Measurements from ENCODE around the gene HHATL.

The HHATL gene

DNA sequence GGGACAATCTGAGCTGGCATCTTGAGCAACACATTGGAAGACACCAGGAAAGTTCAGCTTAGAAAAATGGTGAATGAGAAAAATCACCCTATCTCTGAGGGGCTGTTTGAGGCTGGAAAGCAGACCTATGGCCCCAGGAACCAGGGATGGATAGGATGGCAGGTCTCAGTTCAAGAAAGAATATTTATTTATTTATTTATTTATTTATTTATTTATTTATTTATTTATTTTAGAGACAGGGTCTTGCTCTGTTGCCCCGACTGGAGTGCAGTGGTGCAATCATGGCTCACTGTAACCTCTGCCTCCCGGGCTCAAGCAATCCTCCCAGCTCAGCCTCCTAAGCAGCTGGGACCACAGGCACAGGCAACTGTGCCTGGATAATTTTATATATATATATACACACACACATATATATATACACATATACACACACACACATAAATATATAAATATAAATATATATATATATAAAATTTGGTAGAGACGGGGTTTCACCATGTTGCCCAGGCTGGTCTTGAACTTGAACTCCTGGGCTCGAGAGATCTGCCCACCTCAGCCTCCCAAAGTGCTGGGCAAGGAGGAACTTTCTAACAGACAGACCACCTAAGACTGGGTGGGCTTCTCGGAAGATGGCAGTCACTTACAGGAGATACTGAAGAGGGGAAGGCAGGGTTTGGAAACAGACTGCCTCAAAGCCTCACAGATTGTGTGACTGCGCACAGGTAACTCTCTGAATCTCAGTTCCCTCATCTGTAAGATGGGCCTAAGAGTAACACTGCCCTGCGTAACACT is 40.8 kb upstream of the HHATL start:
- no peak overlapping the region for H3K4me2 ChIP-seq (ENCODE audit: insufficient read depth, low read length, poor library complexity, severe bottlenecking)
- H3K18ac ChIP-seq (ENCODE audit: low read length): no peak overlapping the region
- H2BK15ac ChIP-seq (ENCODE audit: low read length): no peak overlapping the region
- H3K27ac ChIP-seq (replicated peaks; ENCODE audit: low read length): no peak overlapping the region
- no peak overlapping the region for H2BK12ac ChIP-seq (ENCODE audit: low read length)
- H2AK5ac ChIP-seq (ENCODE audit: low read depth, low read length): no peak overlapping the region
- H3K4ac ChIP-seq (ENCODE audit: low read length): no peak overlapping the region
- H4K91ac ChIP-seq (ENCODE audit: low read depth, low read length, poor library complexity): no peak overlapping the region
- peaks cover 0 to 7% of the 10 kb centered on the region in 2 donors for H3K4me1 ChIP-seq (ENCODE audit: control insufficient read depth in 2 of 2, insufficient read depth in 1 of 2, low read depth in 1 of 2, low read length in 2 of 2)
- H2BK120ac ChIP-seq (ENCODE audit: low read depth, low read length): no peak overlapping the region
- H3K79me1 ChIP-seq (ENCODE audit: low read depth, low read length): no peaks in the 10 kb centered on the region
- H3K14ac ChIP-seq (ENCODE audit: low read length): no peak overlapping the region
- H3K9me3 ChIP-seq (replicated peaks in 1 of 2; ENCODE audit: control insufficient read depth in 2 of 2, insufficient read depth in 1 of 2, low read depth in 1 of 2, low read length in 2 of 2): peaks cover 0 to 3% of the 10 kb centered on the region in 2 donors
- no peak overlapping the region for H3K4me3 ChIP-seq (ENCODE audit: low read length in 2 of 2)
- H3K36me3 ChIP-seq (replicated peaks in 1 of 2; ENCODE audit: control insufficient read depth in 2 of 2, insufficient read depth in 2 of 2, low read length in 2 of 2): no peaks in the 10 kb centered on the region
- H2AFZ ChIP-seq (ENCODE audit: low read length): no peak overlapping the region
- no peak overlapping the region for H3K9ac ChIP-seq (ENCODE audit: low read depth, low read length, poor library complexity)
- peaks cover 0 to 3% (median 0%) of the 10 kb centered on the region in 3 experiments for H3K27me3 ChIP-seq (ENCODE audit: control insufficient read depth in 3 of 3, insufficient read depth in 3 of 3, low read depth in 1 of 3, low read length in 3 of 3)
- WGBS, 2 donors (ENCODE audit: extremely low coverage in 2 of 2, insufficient read length in 2 of 2, insufficient replicate concordance in 1 of 2): no CpG with 5 or more reads among the region's 7 CpGs
- H4K8ac ChIP-seq (ENCODE audit: low read depth, low read length): no peak overlapping the region
- H2BK5ac ChIP-seq (ENCODE audit: low read length): no peak overlapping the region
- H3K23ac ChIP-seq (ENCODE audit: low read depth, low read length, poor library complexity): no peak overlapping the region
- DNase-seq (ENCODE audit: low spot score): no peak

DNA sequence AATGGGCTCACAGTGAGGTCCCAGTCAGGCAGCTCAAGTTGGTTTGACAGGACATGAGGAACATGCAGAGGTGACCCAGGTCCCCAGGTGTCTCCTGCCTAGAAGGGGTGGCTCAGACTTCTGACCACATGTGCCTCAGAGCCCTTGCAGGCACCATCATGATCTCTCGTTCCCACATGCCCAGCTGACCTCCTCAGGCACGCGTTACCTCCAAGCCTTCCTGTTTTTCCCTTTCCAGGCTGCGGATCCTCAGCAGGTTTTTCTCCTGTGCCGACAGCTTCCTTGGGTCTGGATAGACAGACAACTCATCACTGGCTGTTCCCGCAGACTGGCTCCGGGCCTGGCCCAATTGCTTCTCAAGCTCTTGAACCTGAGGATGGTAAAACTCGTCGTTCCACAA is 40.1 kb upstream of the HHATL start:
- WGBS, 2 donors (ENCODE audit: extremely low coverage in 2 of 2, insufficient read length in 2 of 2, insufficient replicate concordance in 1 of 2): no CpG with 5 or more reads among the region's 9 CpGs
- H3K4me3 ChIP-seq (ENCODE audit: low read length in 2 of 2): no peak overlapping the region

GRCh38 chr3:42742259-42742658 is 39.7 kb upstream of the HHATL start:
- Histone ChIP-seq H3K36me3 (replicated peaks in 1 of 2; ENCODE audit: control insufficient read depth in 2 of 2, insufficient read depth in 2 of 2, low read length in 2 of 2) (no peaks in the 10 kb centered on the region), H4K91ac (ENCODE audit: low read depth, low read length, poor library complexity) (no peak overlapping the region), H3K14ac (ENCODE audit: low read length) (no peak overlapping the region), H2BK12ac (ENCODE audit: low read length) (no peak overlapping the region), H2AFZ (ENCODE audit: low read length) (no peak overlapping the region), H3K18ac (ENCODE audit: low read length) (no peak overlapping the region), H2BK120ac (ENCODE audit: low read depth, low read length) (no peak overlapping the region), H3K4me2 (ENCODE audit: insufficient read depth, low read length, poor library complexity, severe bottlenecking) (no peak overlapping the region), H3K9me3 (replicated peaks in 1 of 2; ENCODE audit: control insufficient read depth in 2 of 2, insufficient read depth in 1 of 2, low read depth in 1 of 2, low read length in 2 of 2) (peaks cover 0 to 3% of the 10 kb centered on the region in 2 donors), H3K9ac (ENCODE audit: low read depth, low read length, poor library complexity) (no peak overlapping the region), H2AK5ac (ENCODE audit: low read depth, low read length) (no peak overlapping the region), H2BK5ac (ENCODE audit: low read length) (no peak overlapping the region), H3K27ac (replicated peaks; ENCODE audit: low read length) (no peak overlapping the region), H3K4ac (ENCODE audit: low read length) (no peak overlapping the region), H3K4me3 (ENCODE audit: low read length in 2 of 2) (no peak overlapping the region), H3K23ac (ENCODE audit: low read depth, low read length, poor library complexity) (no peak overlapping the region), H3K79me1 (ENCODE audit: low read depth, low read length) (no peaks in the 10 kb centered on the region), H4K8ac (ENCODE audit: low read depth, low read length) (no peak overlapping the region), H3K4me1 (ENCODE audit: control insufficient read depth in 2 of 2, insufficient read depth in 1 of 2, low read depth in 1 of 2, low read length in 2 of 2) (peaks cover 0 to 7% of the 10 kb centered on the region in 2 donors), H3K27me3 (ENCODE audit: control insufficient read depth in 3 of 3, insufficient read depth in 3 of 3, low read depth in 1 of 3, low read length in 3 of 3) (peaks cover 0 to 3% (median 0%) of the 10 kb centered on the region in 3 experiments), H2BK15ac (ENCODE audit: low read length) (no peak overlapping the region)
- no peak for DNase-seq (ENCODE audit: low spot score)
- no CpG with 5 or more reads among the region's 4 CpGs for WGBS, 2 donors (ENCODE audit: extremely low coverage in 2 of 2, insufficient read length in 2 of 2, insufficient replicate concordance in 1 of 2)

More for the DNA sequence above, 40.1 kb upstream of the HHATL start:
- Histone ChIP-seq H3K79me1 (ENCODE audit: low read depth, low read length) (no peaks in the 10 kb centered on the region), H3K4me2 (ENCODE audit: insufficient read depth, low read length, poor library complexity, severe bottlenecking) (no peak overlapping the region), H2BK5ac (ENCODE audit: low read length) (no peak overlapping the region), H2AK5ac (ENCODE audit: low read depth, low read length) (no peak overlapping the region), H3K4ac (ENCODE audit: low read length) (no peak overlapping the region), H3K14ac (ENCODE audit: low read length) (no peak overlapping the region), H4K8ac (ENCODE audit: low read depth, low read length) (no peak overlapping the region), H2BK12ac (ENCODE audit: low read length) (no peak overlapping the region), H3K27me3 (ENCODE audit: control insufficient read depth in 3 of 3, insufficient read depth in 3 of 3, low read depth in 1 of 3, low read length in 3 of 3) (peaks cover 0 to 3% (median 0%) of the 10 kb centered on the region in 3 experiments), H3K18ac (ENCODE audit: low read length) (no peak overlapping the region), H2BK15ac (ENCODE audit: low read length) (no peak overlapping the region), H3K36me3 (replicated peaks in 1 of 2; ENCODE audit: control insufficient read depth in 2 of 2, insufficient read depth in 2 of 2, low read length in 2 of 2) (no peaks in the 10 kb centered on the region), H3K4me1 (ENCODE audit: control insufficient read depth in 2 of 2, insufficient read depth in 1 of 2, low read depth in 1 of 2, low read length in 2 of 2) (peaks cover 0 to 7% of the 10 kb centered on the region in 2 donors), H3K9me3 (replicated peaks in 1 of 2; ENCODE audit: control insufficient read depth in 2 of 2, insufficient read depth in 1 of 2, low read depth in 1 of 2, low read length in 2 of 2) (peaks cover 0 to 3% of the 10 kb centered on the region in 2 donors), H3K27ac (replicated peaks; ENCODE audit: low read length) (no peak overlapping the region), H2AFZ (ENCODE audit: low read length) (no peak overlapping the region), H4K91ac (ENCODE audit: low read depth, low read length, poor library complexity) (no peak overlapping the region), H3K9ac (ENCODE audit: low read depth, low read length, poor library complexity) (no peak overlapping the region), H2BK120ac (ENCODE audit: low read depth, low read length) (no peak overlapping the region), H3K23ac (ENCODE audit: low read depth, low read length, poor library complexity) (no peak overlapping the region)
- DNase-seq (ENCODE audit: low spot score): no peak

GRCh38 chr3:42741796-42742195 is 39.2 kb upstream of the HHATL start:
- H3K4me3 ChIP-seq (ENCODE audit: low read length in 2 of 2): no peak overlapping the region
- no peak overlapping the region for H2AK5ac ChIP-seq (ENCODE audit: low read depth, low read length)
- H2BK15ac ChIP-seq (ENCODE audit: low read length): no peak overlapping the region
- no peak overlapping the region for H3K27ac ChIP-seq (replicated peaks; ENCODE audit: low read length)
- peak overlapping the region; percentile 47 for H4K91ac ChIP-seq (ENCODE audit: low read depth, low read length, poor library complexity)
- H3K27me3 ChIP-seq (ENCODE audit: control insufficient read depth in 3 of 3, insufficient read depth in 3 of 3, low read depth in 1 of 3, low read length in 3 of 3): peaks cover 0 to 3% (median 0%) of the 10 kb centered on the region in 3 experiments
- no peaks in the 10 kb centered on the region for H3K79me1 ChIP-seq (ENCODE audit: low read depth, low read length)
- no peak overlapping the region for H2AFZ ChIP-seq (ENCODE audit: low read length)
- no peak overlapping the region for H4K8ac ChIP-seq (ENCODE audit: low read depth, low read length)
- H3K9me3 ChIP-seq (replicated peaks in 1 of 2; ENCODE audit: control insufficient read depth in 2 of 2, insufficient read depth in 1 of 2, low read depth in 1 of 2, low read length in 2 of 2): peaks cover 0 to 3% of the 10 kb centered on the region in 2 donors
- H3K18ac ChIP-seq (ENCODE audit: low read length): no peak overlapping the region
- H2BK12ac ChIP-seq (ENCODE audit: low read length): no peak overlapping the region
- no peak overlapping the region for H2BK5ac ChIP-seq (ENCODE audit: low read length)
- H3K23ac ChIP-seq (ENCODE audit: low read depth, low read length, poor library complexity): no peak overlapping the region
- no peak for DNase-seq (ENCODE audit: low spot score)
- H3K14ac ChIP-seq (ENCODE audit: low read length): no peak overlapping the region
- WGBS, 2 donors (ENCODE audit: extremely low coverage in 2 of 2, insufficient read length in 2 of 2, insufficient replicate concordance in 1 of 2): no CpG with 5 or more reads among the region's 3 CpGs
- H2BK120ac ChIP-seq (ENCODE audit: low read depth, low read length): no peak overlapping the region
- no peaks in the 10 kb centered on the region for H3K36me3 ChIP-seq (replicated peaks in 1 of 2; ENCODE audit: control insufficient read depth in 2 of 2, insufficient read depth in 2 of 2, low read length in 2 of 2)
- no peak overlapping the region for H3K9ac ChIP-seq (ENCODE audit: low read depth, low read length, poor library complexity)
- peaks cover 0 to 6% of the 10 kb centered on the region in 2 donors for H3K4me1 ChIP-seq (ENCODE audit: control insufficient read depth in 2 of 2, insufficient read depth in 1 of 2, low read depth in 1 of 2, low read length in 2 of 2)
- no peak overlapping the region for H3K4me2 ChIP-seq (ENCODE audit: insufficient read depth, low read length, poor library complexity, severe bottlenecking)
- H3K4ac ChIP-seq (ENCODE audit: low read length): no peak overlapping the region
